Spleen (tissue), 11 donors: ENCODE measurements around the gene ATG14. TPM values are rescaled to one million over a fixed set of nuclear protein-coding genes. Genes with fewer than 3 reads are reported as not detected.

Experiments
- DNase-seq: peaks from one replicate; pipeline ENCODE4 v3.0.0-alpha.2; 2020
- H3K27ac ChIP-seq, 8 donors: fragments of 200-600 bp; sonication (generic) in 7 of 8; 1 replicate in 4 of 8; 2 replicates in 4 of 8; pipeline versions ENCODE4 v1.5.0 to v1.8.0; 2016 to 2021; ENCODE audit warnings: inconsistent platforms in 4 of 8, mild to moderate bottlenecking in 4 of 8, moderate library complexity in 1 of 8
- H3K27me3 ChIP-seq, 7 donors: fragments of 200-600 bp; sonication (generic) in 6 of 7; replicated peaks in 1 of 7; 1 replicate in 4 of 7; 2 replicates in 3 of 7; pipeline versions ENCODE4 v1.5.0 to v1.8.0; 2016 to 2021; ENCODE audit warnings: inconsistent platforms in 3 of 7, mild to moderate bottlenecking in 1 of 7
- H3K36me3 ChIP-seq, 6 donors: fragments of 200-600 bp; sonication (generic) in 5 of 6; 1 replicate in 4 of 6; 2 replicates in 2 of 6; pipeline versions ENCODE4 v1.5.0 to v1.8.0; 2016 to 2021; ENCODE audit warnings: inconsistent platforms in 2 of 6
- H3K4me1 ChIP-seq, 6 donors: fragments of 200-600 bp; sonication (generic) in 5 of 6; 1 replicate in 3 of 6; 2 replicates in 3 of 6; pipeline versions ENCODE4 v1.5.0 to v1.8.0; 2016 to 2021; ENCODE audit warnings: inconsistent platforms in 3 of 6
- H3K4me3 ChIP-seq, 8 donors: fragments of 200-600 bp; sonication (generic) in 7 of 8; 1 replicate in 4 of 8; 2 replicates in 4 of 8; pipeline versions ENCODE4 v1.5.0 to v1.8.0; 2016 to 2021; ENCODE audit warnings: inconsistent platforms in 4 of 8, mild to moderate bottlenecking in 4 of 8, moderate library complexity in 2 of 8
- H3K9me3 ChIP-seq, 8 donors: fragments of 200-600 bp; sonication (generic) in 7 of 8; 1 replicate in 4 of 8; 2 replicates in 4 of 8; pipeline versions ENCODE4 v1.5.0 to v1.8.0; 2016 to 2021; ENCODE audit warnings: inconsistent platforms in 4 of 8
- CTCF ChIP-seq, 11 experiments: fragments of 200-600 bp in 7 of 11; fragments of 450-650 bp in 4 of 11; sonication (generic) in 4 of 11; IDR thresholded peaks in 8 of 11; conservative IDR thresholded peaks in 3 of 11; 1 replicate in 7 of 11; 2 replicates in 4 of 11; pipeline versions ENCODE4 v1.4.0 to v1.8.0; 2016 to 2021; ENCODE audit warnings: antibody characterized with exemption in 11 of 11, inconsistent platforms in 4 of 11, mild to moderate bottlenecking in 1 of 11
- POLR2A ChIP-seq, 3 donors: fragments of 450-650 bp; IDR thresholded peaks; one replicate each; pipeline ENCODE4 v1.5.1; 2017; ENCODE audit warnings: antibody characterized with exemption in 3 of 3, mild to moderate bottlenecking in 1 of 3
- POLR2AphosphoS5 ChIP-seq, 3 donors: sonication (generic); formaldehyde crosslinking; IDR thresholded peaks; one replicate each; pipeline ENCODE4 v1.5.1; 2017; ENCODE audit warnings: antibody characterized with exemption in 3 of 3
- WGBS, 5 donors: extraction: QIAGEN DNeasy Blood & Tissue Kit in 3 of 5; methylation state at CpG; one replicate each; pipeline versions ENCODE4 v1.1.5 to v1.1.7; 2013 to 2018; 5-methylcytosine and 5-hydroxymethylcytosine counted together
- intact Hi-C: fragments of 100-400 bp; cut with DNase I; formaldehyde crosslinking; loops from one replicate; pipeline ENCODE4 v1.15.0; 2023; ENCODE audit warnings: low total_unique reads
- polyA plus RNA-seq, 3 donors: library from polyadenylated mRNA; stranded (reverse); fragments of 200-250 nt; gene quantifications; one replicate each; pipeline ENCODE4 v1.2.1, GENCODE V29; 2013
- total RNA-seq, 7 donors: library from RNA; depleted of rRNA in 3 of 7; stranded (reverse); fragments of >200 nt in 3 of 7; fragmentation: NEBNext Ultra II Directional in 4 of 7; extraction: Animal tissue kit (Norgen Biotek cat#: 25700) in 4 of 7; gene quantifications; one replicate each; pipeline versions ENCODE4 v1.1.0 to v1.2.1, GENCODE V29; 2016 to 2021
- donor health status: healthy with polysubstance abuse.
- donor health status: DM: no; HTN: no; CAD: no; lungs with moderate emphysema.
- donor health status: DM: no; HTN: no; CAD: no.
- donor health status: Bipolar disorder and iron deficiency.
- donor health status: healthy.
- donor health status: DM: no; HTN: no; CAD: no.
- donor health status: DM: yes; HTN: yes; CAD: no.

ATG14 gene
- total and polyA plus RNA-seq, 10 donors = 5.4 to 14.8 (median 12.1) TPM

DNA sequence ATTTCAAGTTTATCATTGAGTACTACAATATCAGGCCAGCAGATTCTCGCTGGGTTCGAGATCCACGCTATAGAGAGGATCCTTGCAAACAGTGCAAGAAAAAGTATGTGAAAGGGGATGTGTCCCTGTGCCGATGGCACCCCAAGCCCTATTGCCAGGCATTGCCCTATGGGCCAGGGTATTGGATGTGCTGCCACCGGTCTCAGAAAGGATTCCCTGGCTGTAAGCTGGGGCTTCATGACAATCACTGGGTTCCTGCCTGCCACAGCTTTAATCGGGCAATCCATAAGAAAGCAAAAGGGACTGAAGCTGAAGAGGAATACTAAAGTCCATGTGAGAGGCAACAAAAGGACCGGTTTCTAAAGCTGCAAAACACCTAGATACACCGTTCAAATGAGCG is 59.4 kb downstream of the ATG14 start:
- intact Hi-C loops = loop anchor here (5.0 kb wide), 1 partner anchor 85 kb away; no protein-coding TSS in a partner anchor
- Histone ChIP-seq H3K27me3 (no peaks in the 10 kb centered on the region), H3K4me3 (no peak overlapping the region), H3K9me3 (no peaks in the 10 kb centered on the region), H3K27ac (no peak overlapping the region), H3K36me3 (peaks cover 0 to 51% (median 25%) of the 10 kb centered on the region in 6 donors), H3K4me1 (peaks cover 0 to 52% (median 20%) of the 10 kb centered on the region in 6 donors)
- TF ChIP-seq POLR2A (IDR thresholded peaks at IDR 0.05) (no peak), POLR2AphosphoS5 (IDR thresholded peaks at IDR 0.05) (no peak), CTCF (IDR thresholded peaks at IDR 0.05 in 8 of 11, conservative IDR thresholded peaks at IDR 0.05 in 3 of 11) (no peak)
- DNase-seq = no peak
- WGBS, 5 donors = 93 to 98% (median 96%) methylated on average over 9 of the region's 9 CpGs

- intact Hi-C loops = loop anchor here (5.0 kb wide), 1 partner anchor 84 kb away; no protein-coding TSS in a partner anchor
Measured at GRCh38 chr14:55351111-55351510, 60.5 kb downstream of the ATG14 start.

DNA sequence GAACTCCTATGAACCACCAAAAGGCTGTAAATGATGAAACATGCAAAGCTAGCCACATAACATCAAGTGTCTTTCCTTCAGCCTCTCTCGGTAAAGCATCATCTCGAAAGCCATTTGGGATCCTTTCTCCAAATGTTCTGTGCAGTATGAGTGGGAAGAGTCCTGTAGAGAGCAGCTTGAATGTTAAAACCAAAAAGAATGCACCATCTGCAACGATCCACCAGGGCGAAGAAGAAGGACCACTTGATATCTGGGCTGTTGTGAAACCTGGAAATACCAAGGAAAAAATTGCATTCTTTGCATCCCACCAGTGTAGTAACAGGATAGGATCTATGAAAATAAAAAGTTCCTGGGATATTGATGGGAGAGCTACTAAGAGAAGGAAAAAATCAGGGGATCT is 61.2 kb downstream of the ATG14 start:
- 94 to 98% (median 95%) methylated on average over 4 of the region's 4 CpGs for WGBS, 5 donors
- H3K36me3 ChIP-seq = peaks cover 0 to 40% (median 24%) of the 10 kb centered on the region in 6 donors
- H3K27me3 ChIP-seq = no peaks in the 10 kb centered on the region
- no peak overlapping the region for H3K4me3 ChIP-seq
- TF ChIP-seq POLR2A (IDR thresholded peaks at IDR 0.05) (no peak), POLR2AphosphoS5 (IDR thresholded peaks at IDR 0.05) (no peak), CTCF (IDR thresholded peaks at IDR 0.05 in 8 of 11, conservative IDR thresholded peaks at IDR 0.05 in 3 of 11) (no peak)
- intact Hi-C loops = loop anchor here (5.0 kb wide), 1 partner anchor 83 kb away; no protein-coding TSS in a partner anchor
- H3K9me3 ChIP-seq = no peaks in the 10 kb centered on the region
- peak overlapping the region in 1 of 8 donors; percentile 16 for H3K27ac ChIP-seq
- peaks cover 0 to 69% (median 30%) of the 10 kb centered on the region in 6 donors for H3K4me1 ChIP-seq
- no peak for DNase-seq

More at GRCh38 chr14:55351111-55351510, 60.5 kb downstream of the ATG14 start:
- H3K36me3 ChIP-seq = peaks cover 0 to 46% (median 25%) of the 10 kb centered on the region in 6 donors
- no peak for TF ChIP-seq POLR2AphosphoS5 (IDR thresholded peaks at IDR 0.05)
- TF ChIP-seq POLR2A (IDR thresholded peaks at IDR 0.05) = no peak
- no peak for TF ChIP-seq CTCF (IDR thresholded peaks at IDR 0.05 in 8 of 11, conservative IDR thresholded peaks at IDR 0.05 in 3 of 11)
- DNase-seq = no peak
- no peak overlapping the region for H3K4me3 ChIP-seq
- WGBS, 5 donors = 93 to 97% (median 95%) methylated on average over 9 of the region's 9 CpGs
- H3K4me1 ChIP-seq = peaks cover 0 to 63% (median 30%) of the 10 kb centered on the region in 6 donors
- H3K9me3 ChIP-seq = no peaks in the 10 kb centered on the region
- H3K27ac ChIP-seq = no peak overlapping the region
- no peaks in the 10 kb centered on the region for H3K27me3 ChIP-seq

GRCh38 chr14:55349565-55349964 is 62.1 kb downstream of the ATG14 start:
- H3K36me3 ChIP-seq = peaks cover 0 to 32% (median 24%) of the 10 kb centered on the region in 6 donors
- H3K4me3 ChIP-seq = no peak overlapping the region
- no peaks in the 10 kb centered on the region for H3K27me3 ChIP-seq
- intact Hi-C loops = no loop called here
- DNase-seq = no peak
- no peak for TF ChIP-seq POLR2AphosphoS5 (IDR thresholded peaks at IDR 0.05)
- TF ChIP-seq CTCF (IDR thresholded peaks at IDR 0.05 in 8 of 11, conservative IDR thresholded peaks at IDR 0.05 in 3 of 11) = no peak
- TF ChIP-seq POLR2A (IDR thresholded peaks at IDR 0.05) = no peak
- peaks cover 0 to 70% (median 32%) of the 10 kb centered on the region in 6 donors for H3K4me1 ChIP-seq
- WGBS, 5 donors = 73 to 82% (median 74%) methylated on average over 12 of the region's 12 CpGs
- H3K9me3 ChIP-seq = no peaks in the 10 kb centered on the region
- peak overlapping the region in 1 of 8 donors; percentile 16 for H3K27ac ChIP-seq
